Measurements from ENCODE around the gene ANKRD44. TPM values are rescaled to one million over a fixed set of nuclear protein-coding genes. Genes with fewer than 3 reads are reported as not detected.

Gene ANKRD44
- total RNA-seq, 1 experiment from 2014 or later: 7.8 TPM

- Histone ChIP-seq H3K4me1 (ENCODE audit: control insufficient read depth, insufficient read depth, low read length) (no peaks in the 10 kb centered on the region), H3K27ac (ENCODE audit: low read length) (no peak overlapping the region), H3K27me3 (ENCODE audit: control insufficient read depth, insufficient read depth, low read length) (no peaks in the 10 kb centered on the region), H3K9me3 (ENCODE audit: control insufficient read depth, insufficient read depth, low read depth, low read length) (peaks cover 14% of the 10 kb centered on the region; the same call in 1 of the 2 replicates), H3K36me3 (ENCODE audit: control insufficient read depth, insufficient read depth, low read length) (no peaks in the 10 kb centered on the region), H3K4me3 (ENCODE audit: low read depth in 2 of 2, low read length in 2 of 2) (no peak overlapping the region)
- ATAC-seq: no peak
- no TSS peak for BruUV-seq (replicated peaks)
- in situ Hi-C loops (cut with HindIII; ENCODE audit: low pct_unique_long_range_greater_than_20kb, low sequenced_read_pairs) (no loop called here), intact Hi-C loops (cut with micrococcal nuclease; ENCODE audit: unreplicated experiment) (no loop called here)
- POLR2A ChIA-PET: interaction anchor here (0.6 kb wide), 1 partner anchor 758 kb away, joined by 8 read pairs; no protein-coding TSS in a partner anchor
- DNase-seq (ENCODE audit: low read depth, low spot score): no peak
- CTCF ChIA-PET: no interaction called here
- TF ChIP-seq, protein P1, sequence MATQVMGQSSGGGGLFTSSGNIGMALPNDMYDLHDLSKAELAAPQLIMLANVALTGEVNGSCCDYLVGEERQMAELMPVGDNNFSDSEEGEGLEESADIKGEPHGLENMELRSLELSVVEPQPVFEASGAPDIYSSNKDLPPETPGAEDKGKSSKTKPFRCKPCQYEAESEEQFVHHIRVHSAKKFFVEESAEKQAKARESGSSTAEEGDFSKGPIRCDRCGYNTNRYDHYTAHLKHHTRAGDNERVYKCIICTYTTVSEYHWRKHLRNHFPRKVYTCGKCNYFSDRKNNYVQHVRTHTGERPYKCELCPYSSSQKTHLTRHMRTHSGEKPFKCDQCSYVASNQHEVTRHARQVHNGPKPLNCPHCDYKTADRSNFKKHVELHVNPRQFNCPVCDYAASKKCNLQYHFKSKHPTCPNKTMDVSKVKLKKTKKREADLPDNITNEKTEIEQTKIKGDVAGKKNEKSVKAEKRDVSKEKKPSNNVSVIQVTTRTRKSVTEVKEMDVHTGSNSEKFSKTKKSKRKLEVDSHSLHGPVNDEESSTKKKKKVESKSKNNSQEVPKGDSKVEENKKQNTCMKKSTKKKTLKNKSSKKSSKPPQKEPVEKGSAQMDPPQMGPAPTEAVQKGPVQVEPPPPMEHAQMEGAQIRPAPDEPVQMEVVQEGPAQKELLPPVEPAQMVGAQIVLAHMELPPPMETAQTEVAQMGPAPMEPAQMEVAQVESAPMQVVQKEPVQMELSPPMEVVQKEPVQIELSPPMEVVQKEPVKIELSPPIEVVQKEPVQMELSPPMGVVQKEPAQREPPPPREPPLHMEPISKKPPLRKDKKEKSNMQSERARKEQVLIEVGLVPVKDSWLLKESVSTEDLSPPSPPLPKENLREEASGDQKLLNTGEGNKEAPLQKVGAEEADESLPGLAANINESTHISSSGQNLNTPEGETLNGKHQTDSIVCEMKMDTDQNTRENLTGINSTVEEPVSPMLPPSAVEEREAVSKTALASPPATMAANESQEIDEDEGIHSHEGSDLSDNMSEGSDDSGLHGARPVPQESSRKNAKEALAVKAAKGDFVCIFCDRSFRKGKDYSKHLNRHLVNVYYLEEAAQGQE (IDR thresholded peaks at IDR 0.05; ENCODE audit: insufficient read depth in 1 of 2, low read depth in 2 of 2, low read length in 1 of 2): no peak
- TF ChIP-seq TCF7L2 (IDR thresholded peaks at IDR 0.05; ENCODE audit: low read depth, low read length) (no peak), CTCF (IDR thresholded peaks at IDR 0.05) (no peak)
Measured at GRCh38 chr2:197059477-197059876, 251.1 kb downstream of the ANKRD44 start.

DNA sequence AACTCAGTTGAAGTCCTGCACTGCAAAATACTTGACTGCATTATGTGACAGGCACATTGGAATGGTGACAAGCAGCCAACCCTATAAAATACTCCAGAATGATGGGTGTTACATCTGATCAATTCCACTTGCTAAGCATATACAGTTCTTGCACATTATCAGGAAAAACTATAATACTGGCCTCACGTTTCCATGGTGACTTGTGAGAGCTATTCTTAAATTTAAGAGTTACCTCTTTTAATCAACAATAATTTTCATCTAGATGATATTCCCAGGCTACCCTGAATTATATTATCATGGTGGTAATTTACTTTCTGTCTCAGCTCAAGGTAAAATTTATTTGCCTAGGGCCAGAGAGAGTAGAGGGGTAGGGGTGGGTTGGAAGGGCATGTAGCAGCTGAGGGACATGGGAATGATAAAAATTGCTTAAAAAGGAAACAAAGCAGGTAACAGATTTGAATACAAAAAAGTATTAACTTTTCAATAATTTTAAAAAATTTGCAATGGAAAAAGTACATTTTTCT is 251.7 kb downstream of the ANKRD44 start:
- no peak for ATAC-seq
- intact Hi-C loops (cut with micrococcal nuclease; ENCODE audit: unreplicated experiment) (no loop called here), in situ Hi-C loops (cut with HindIII; ENCODE audit: low pct_unique_long_range_greater_than_20kb, low sequenced_read_pairs) (no loop called here)
- peaks cover 14% of the 10 kb centered on the region; the same call in 1 of the 2 replicates for H3K9me3 ChIP-seq (ENCODE audit: control insufficient read depth, insufficient read depth, low read depth, low read length)
- POLR2A ChIA-PET: interaction anchor here (0.6 kb wide), 1 partner anchor 757 kb away, joined by 8 read pairs; no protein-coding TSS in a partner anchor
- no peaks in the 10 kb centered on the region for H3K4me1 ChIP-seq (ENCODE audit: control insufficient read depth, insufficient read depth, low read length)
- no peaks in the 10 kb centered on the region for H3K27me3 ChIP-seq (ENCODE audit: control insufficient read depth, insufficient read depth, low read length)
- CTCF ChIA-PET: no interaction called here
- TF ChIP-seq, protein P1 (IDR thresholded peaks at IDR 0.05; ENCODE audit: insufficient read depth in 1 of 2, low read depth in 2 of 2, low read length in 1 of 2): no peak
- no peak for TF ChIP-seq TCF7L2 (IDR thresholded peaks at IDR 0.05; ENCODE audit: low read depth, low read length)
- no peak for TF ChIP-seq CTCF (IDR thresholded peaks at IDR 0.05)
- TF ChIP-seq POLR2AphosphoS5 (IDR thresholded peaks at IDR 0.05; ENCODE audit: low read depth, low read length): no peak
- no peak for TF ChIP-seq SIN3A (IDR thresholded peaks at IDR 0.05; ENCODE audit: borderline replicate concordance, insufficient read depth, low read depth, low read length)
- H3K27ac ChIP-seq (ENCODE audit: low read length): no peak overlapping the region
- H3K36me3 ChIP-seq (ENCODE audit: control insufficient read depth, insufficient read depth, low read length): no peaks in the 10 kb centered on the region
- no TSS peak for BruUV-seq (replicated peaks)
- DNase-seq (ENCODE audit: low read depth, low spot score): no peak
- no peak overlapping the region for H3K4me3 ChIP-seq (ENCODE audit: low read depth in 2 of 2, low read length in 2 of 2)
